Measurements from ENCODE around the gene IFI30.

DNA sequence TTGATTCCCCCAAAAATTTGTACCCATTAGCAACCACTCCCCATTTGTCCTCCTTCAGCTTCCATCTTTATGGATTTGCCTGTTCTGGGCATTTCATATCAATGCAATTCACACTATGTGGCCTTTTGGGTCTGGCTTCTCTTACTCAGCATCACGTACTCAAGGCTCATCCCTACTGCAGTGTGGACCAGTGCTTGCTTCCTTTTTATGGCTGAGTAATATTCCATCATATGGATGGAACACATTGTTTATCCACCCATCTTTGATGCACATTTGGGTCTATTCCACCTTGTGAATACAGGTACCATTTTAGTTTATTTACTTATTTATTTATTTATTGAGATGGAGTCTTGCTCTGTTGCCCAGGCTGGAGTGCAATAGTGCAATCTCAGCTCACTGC, 33.1 kb upstream of the IFI30 start:
- TF ChIP-seq, protein P1, sequence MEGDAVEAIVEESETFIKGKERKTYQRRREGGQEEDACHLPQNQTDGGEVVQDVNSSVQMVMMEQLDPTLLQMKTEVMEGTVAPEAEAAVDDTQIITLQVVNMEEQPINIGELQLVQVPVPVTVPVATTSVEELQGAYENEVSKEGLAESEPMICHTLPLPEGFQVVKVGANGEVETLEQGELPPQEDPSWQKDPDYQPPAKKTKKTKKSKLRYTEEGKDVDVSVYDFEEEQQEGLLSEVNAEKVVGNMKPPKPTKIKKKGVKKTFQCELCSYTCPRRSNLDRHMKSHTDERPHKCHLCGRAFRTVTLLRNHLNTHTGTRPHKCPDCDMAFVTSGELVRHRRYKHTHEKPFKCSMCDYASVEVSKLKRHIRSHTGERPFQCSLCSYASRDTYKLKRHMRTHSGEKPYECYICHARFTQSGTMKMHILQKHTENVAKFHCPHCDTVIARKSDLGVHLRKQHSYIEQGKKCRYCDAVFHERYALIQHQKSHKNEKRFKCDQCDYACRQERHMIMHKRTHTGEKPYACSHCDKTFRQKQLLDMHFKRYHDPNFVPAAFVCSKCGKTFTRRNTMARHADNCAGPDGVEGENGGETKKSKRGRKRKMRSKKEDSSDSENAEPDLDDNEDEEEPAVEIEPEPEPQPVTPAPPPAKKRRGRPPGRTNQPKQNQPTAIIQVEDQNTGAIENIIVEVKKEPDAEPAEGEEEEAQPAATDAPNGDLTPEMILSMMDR (IDR thresholded peaks at IDR 0.05; ENCODE audit: low read depth, low read length, poor library complexity, severe bottlenecking), result no peak
- TF ChIP-seq EZH2phosphoT487 (IDR thresholded peaks at IDR 0.05; ENCODE audit: borderline replicate concordance, low read length), result no peak
